Kidney (tissue), 14 donors: ENCODE measurements around the gene KCNQ1. TPM values are rescaled to one million over a fixed set of nuclear protein-coding genes. Genes with fewer than 3 reads are reported as not detected.
A peak's percentile ranks its signal among the peaks of the same experiment; 100 is the strongest.

Source experiments
- DNase-seq, 5 donors: peaks; one replicate each; pipeline ENCODE4 v3.0.0-alpha.2; 2013 to 2020
- FAIRE-seq: peaks from 2 replicates; lab custom pipeline; 2012; peaks lifted over from hg19 to GRCh38; lab: Jason Lieb, UNC
- H3K27ac ChIP-seq, 2 donors: one replicate each; pipeline ENCODE4 v1.7.0; 2013; ENCODE audit warnings: low read depth in 2 of 2, low read length in 2 of 2, inconsistent platforms in 1 of 2
- H3K27me3 ChIP-seq: one replicate; pipeline ENCODE4 v1.7.1; 2013; ENCODE audit warnings: low read length, inconsistent platforms; ENCODE audit not compliant: control insufficient read depth, insufficient read depth
- H3K36me3 ChIP-seq, 3 donors: one replicate each; pipeline versions ENCODE4 v1.7.0 to v1.7.1; 2013; ENCODE audit warnings: low read length in 3 of 3, control low read depth in 1 of 3, inconsistent platforms in 1 of 3; ENCODE audit not compliant: insufficient read depth in 3 of 3, control insufficient read depth in 2 of 3
- H3K4me1 ChIP-seq, 3 donors: one replicate each; pipeline versions ENCODE4 v1.7.0 to v1.7.1; 2013; ENCODE audit warnings: low read length in 3 of 3, inconsistent platforms in 1 of 3, low read depth in 1 of 3; ENCODE audit not compliant: control insufficient read depth in 2 of 3, insufficient read depth in 2 of 3
- H3K4me3 ChIP-seq, 3 donors: one replicate each; pipeline versions ENCODE4 v1.7.0 to v1.8.1; 2013; ENCODE audit warnings: low read length in 3 of 3, control low read depth in 1 of 3, inconsistent platforms in 1 of 3
- H3K9ac ChIP-seq, 3 donors: one replicate each; pipeline versions ENCODE4 v1.7.0 to v1.7.1; 2013; ENCODE audit warnings: low read length in 3 of 3, control low read depth in 1 of 3, inconsistent platforms in 1 of 3
- H3K9me3 ChIP-seq, 3 donors: one replicate each; pipeline versions ENCODE4 v1.7.0 to v1.7.1; 2013; ENCODE audit warnings: low read length in 3 of 3, control low read depth in 1 of 3, inconsistent platforms in 1 of 3; ENCODE audit not compliant: control insufficient read depth in 2 of 3, insufficient read depth in 1 of 3
- intact Hi-C: fragments of 100-400 bp; cut with DNase I; formaldehyde crosslinking; loops from one replicate; pipeline ENCODE4 v1.11.1; 2022
- polyA plus RNA-seq: library from polyadenylated mRNA; stranded (reverse); fragments of 350-450 nt; fragmentation: Illumina TruSeq; extraction: RNeasy Lipid Tissue Mini Kit (QIAGEN cat#74804); gene quantifications from one replicate; pipeline ENCODE4 v1.2.3, GENCODE V29; 2014; ENCODE audit warnings: low read depth, low replicate concordance; ENCODE audit not compliant: insufficient read depth
- total RNA-seq: library from RNA; stranded (reverse); fragmentation: NEBNext Ultra II Directional; extraction: Animal tissue kit (Norgen Biotek cat#: 25700); gene quantifications from one replicate; pipeline ENCODE4 v1.2.1, GENCODE V29; 2021
- TF ChIP-seq, protein P1 (sequence below): IDR thresholded peaks from 3 replicates; pipeline ENCODE4 v1.5.1; 2012; ENCODE audit warnings: mild to moderate bottlenecking, moderate library complexity, borderline replicate concordance; ENCODE audit not compliant: insufficient read depth; ENCODE audit errors: extremely low read depth
- donor health status: control.
- donor health status: control.
- donor health status: control.
- donor health status: control.
- donor health status: control.
- donor health status: DM: yes; HTN: yes; CAD: no.
- donor health status: Normal renal cell carcinoma (clear cell type).

KCNQ1 gene
- total and polyA plus RNA-seq, 2 donors from 2014 or later: 45.5 to 49.4 TPM

DNA sequence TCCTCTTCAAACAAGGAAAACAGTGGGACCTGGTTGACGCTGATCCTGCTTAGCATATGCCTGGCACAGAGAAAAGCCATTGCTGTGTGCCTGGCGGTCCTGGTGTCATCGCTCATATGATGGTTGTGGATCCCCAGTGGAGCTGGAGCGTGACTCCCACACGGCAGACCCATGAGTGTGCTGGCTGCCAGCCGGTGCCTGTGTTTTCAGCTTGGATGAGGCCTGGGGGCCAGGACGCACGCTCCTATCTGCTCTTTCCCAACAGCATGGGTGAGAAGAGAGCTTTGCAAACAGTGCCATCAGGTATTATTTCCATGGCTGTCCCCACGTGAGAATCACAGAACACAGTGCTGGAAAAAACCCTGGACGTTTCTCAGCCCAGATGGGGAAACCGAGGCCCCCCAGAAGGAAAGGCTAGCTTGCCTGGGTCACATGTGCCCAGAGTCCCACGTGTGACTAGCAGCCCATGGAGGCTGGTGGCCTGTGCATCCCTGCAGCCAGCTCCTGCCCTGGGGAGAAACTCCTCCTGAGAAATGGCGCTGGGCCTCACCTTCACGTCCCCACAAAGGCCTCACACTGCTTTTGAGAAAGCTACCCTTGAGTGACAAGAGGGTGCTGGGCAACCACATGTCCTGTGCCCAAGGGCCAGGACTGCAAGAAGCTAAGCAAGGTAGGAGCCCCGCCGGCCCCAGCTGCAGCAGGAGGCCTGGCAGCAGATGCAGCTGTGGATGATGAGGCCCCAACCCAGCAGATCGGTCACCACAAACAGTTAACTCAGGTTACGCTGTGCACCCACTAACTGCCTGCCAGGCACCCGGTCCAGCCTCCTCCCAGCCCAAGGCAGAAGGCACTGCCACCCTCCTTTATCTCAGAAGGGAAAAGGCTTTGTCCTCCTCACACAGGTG, 436.5 kb downstream of the KCNQ1 start:
- H3K27me3 ChIP-seq: no peaks in the 10 kb centered on the region
- TF ChIP-seq, protein P1, sequence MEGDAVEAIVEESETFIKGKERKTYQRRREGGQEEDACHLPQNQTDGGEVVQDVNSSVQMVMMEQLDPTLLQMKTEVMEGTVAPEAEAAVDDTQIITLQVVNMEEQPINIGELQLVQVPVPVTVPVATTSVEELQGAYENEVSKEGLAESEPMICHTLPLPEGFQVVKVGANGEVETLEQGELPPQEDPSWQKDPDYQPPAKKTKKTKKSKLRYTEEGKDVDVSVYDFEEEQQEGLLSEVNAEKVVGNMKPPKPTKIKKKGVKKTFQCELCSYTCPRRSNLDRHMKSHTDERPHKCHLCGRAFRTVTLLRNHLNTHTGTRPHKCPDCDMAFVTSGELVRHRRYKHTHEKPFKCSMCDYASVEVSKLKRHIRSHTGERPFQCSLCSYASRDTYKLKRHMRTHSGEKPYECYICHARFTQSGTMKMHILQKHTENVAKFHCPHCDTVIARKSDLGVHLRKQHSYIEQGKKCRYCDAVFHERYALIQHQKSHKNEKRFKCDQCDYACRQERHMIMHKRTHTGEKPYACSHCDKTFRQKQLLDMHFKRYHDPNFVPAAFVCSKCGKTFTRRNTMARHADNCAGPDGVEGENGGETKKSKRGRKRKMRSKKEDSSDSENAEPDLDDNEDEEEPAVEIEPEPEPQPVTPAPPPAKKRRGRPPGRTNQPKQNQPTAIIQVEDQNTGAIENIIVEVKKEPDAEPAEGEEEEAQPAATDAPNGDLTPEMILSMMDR: no peak
- no peaks in the 10 kb centered on the region for H3K9me3 ChIP-seq
- DNase-seq: no peak
- no peak for FAIRE-seq
- no peaks in the 10 kb centered on the region for H3K36me3 ChIP-seq
- H3K4me3 ChIP-seq: no peak overlapping the region
- intact Hi-C loops: loop anchor here (10.0 kb wide), 1 partner anchor 457 kb away; no protein-coding TSS in a partner anchor
- peaks cover 0 to 12% (median 0%) of the 10 kb centered on the region in 3 donors for H3K4me1 ChIP-seq
- H3K9ac ChIP-seq: no peak overlapping the region
- no peak overlapping the region for H3K27ac ChIP-seq

DNA sequence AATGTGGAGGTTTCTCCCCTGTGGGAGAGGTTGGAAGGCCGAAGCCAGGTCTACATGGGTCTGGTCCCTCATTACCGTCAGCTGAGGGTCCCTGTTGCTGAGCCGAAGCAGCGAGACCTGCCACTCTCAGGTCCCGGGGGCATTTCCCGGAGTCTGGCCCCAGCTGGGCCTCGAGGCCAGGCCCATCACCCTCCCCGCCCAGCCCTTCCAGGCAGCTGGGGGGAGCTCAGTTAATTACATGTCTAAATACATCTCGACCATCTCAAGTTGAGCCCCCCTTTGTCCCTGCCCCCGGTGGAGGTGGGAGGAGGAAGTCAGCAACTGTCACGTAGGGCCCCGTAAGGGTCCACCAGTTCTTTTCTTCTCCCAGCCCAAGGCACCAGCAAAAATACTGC, 437.2 kb downstream of the KCNQ1 start:
- H3K27me3 ChIP-seq: no peaks in the 10 kb centered on the region
- TF ChIP-seq, protein P1: no peak
- no peak overlapping the region for H3K4me3 ChIP-seq
- H3K27ac ChIP-seq: no peak overlapping the region
- H3K9me3 ChIP-seq: no peaks in the 10 kb centered on the region
- no peak for FAIRE-seq
- intact Hi-C loops: loop anchor here (10.0 kb wide), 1 partner anchor 457 kb away; no protein-coding TSS in a partner anchor
- peaks cover 0 to 12% (median 3%) of the 10 kb centered on the region in 3 donors for H3K4me1 ChIP-seq
- H3K36me3 ChIP-seq: no peaks in the 10 kb centered on the region
- peak in 1 of 5 donors; percentile 59 for DNase-seq
- H3K9ac ChIP-seq: no peak overlapping the region

DNA sequence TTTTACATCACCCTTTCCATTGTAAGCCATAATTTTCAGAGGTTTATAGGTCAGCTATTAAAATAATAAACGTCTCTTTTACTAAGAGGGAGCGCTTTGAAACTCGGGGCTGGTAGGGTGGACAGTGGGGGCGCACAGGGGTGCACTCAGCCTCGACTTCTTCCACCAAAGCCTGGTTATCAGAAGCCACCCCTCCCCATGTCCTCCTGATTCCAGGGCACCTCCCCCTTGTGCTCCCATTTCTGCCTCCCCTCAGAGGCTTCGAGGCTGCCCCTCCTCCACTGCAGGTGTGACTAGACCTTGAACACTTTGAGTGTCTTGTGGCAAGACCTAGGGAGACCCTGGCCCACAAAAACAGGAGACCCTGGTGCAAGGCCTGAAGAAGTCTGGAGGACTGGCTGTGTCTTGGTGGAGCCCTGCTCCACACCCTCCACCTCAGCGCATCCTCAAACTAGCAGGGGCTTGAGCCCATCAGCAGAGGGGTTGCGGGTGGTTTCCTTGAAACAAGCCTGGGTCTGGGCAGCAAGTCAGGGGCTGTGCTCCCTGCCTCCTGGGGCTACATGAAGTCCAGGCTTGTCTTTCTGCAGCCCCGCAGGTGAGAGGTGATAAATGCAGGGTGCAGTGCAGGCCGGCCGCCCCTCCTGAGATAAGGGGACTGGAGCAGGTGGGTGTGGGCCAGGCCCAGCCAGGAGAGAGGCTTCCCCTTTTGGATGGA, 437.7 kb downstream of the KCNQ1 start:
- Histone ChIP-seq H3K4me1 (peaks cover 0 to 12% (median 3%) of the 10 kb centered on the region in 3 donors), H3K9ac (no peak overlapping the region), H3K27ac (no peak overlapping the region), H3K27me3 (no peaks in the 10 kb centered on the region), H3K9me3 (no peaks in the 10 kb centered on the region), H3K36me3 (no peaks in the 10 kb centered on the region), H3K4me3 (peak overlapping the region in 1 of 3 donors; percentile 55)
- TF ChIP-seq, protein P1: no peak
- FAIRE-seq (no peak), DNase-seq (no peak)
- intact Hi-C loops: loop anchor here (10.0 kb wide), 1 partner anchor 458 kb away; no protein-coding TSS in a partner anchor
